ENCODE data around the gene HELZ2. TPM values are rescaled to one million over a fixed set of nuclear protein-coding genes. Genes with fewer than 3 reads are reported as not detected.
"Not testable (repeated sequence)": the region's sequence is repeated elsewhere in the genome, so short reads cannot be mapped to it uniquely, and the experiment has no call there.

The HELZ2 gene, protein sequence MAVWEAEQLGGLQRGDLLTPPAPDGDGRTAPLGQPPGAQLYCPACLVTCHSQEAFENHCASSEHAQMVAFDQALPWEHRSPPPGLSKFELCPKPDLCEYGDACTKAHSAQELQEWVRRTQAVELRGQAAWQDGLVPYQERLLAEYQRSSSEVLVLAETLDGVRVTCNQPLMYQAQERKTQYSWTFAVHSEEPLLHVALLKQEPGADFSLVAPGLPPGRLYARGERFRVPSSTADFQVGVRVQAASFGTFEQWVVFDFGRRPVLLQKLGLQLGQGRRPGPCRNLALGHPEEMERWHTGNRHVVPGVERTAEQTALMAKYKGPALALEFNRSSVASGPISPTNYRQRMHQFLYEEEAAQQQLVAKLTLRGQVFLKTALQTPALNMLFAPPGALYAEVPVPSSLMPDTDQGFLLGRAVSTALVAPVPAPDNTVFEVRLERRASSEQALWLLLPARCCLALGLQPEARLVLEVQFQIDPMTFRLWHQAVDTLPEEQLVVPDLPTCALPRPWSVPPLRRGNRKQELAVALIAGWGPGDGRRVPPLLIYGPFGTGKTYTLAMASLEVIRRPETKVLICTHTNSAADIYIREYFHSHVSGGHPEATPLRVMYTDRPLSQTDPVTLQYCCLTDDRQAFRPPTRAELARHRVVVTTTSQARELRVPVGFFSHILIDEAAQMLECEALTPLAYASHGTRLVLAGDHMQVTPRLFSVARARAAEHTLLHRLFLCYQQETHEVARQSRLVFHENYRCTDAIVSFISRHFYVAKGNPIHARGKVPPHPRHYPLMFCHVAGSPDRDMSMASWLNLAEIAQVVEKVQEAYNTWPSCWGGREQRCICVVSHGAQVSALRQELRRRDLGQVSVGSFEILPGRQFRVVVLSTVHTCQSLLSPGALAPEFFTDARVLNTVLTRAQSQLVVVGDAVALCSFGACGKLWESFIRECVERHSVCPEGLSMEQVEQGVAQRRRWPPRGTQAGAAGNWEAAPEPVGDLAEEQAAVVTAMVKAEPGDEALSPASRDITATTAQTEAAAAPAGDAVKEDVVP (N-terminal part only)
- 27.4 and 33.0 TPM in 2 replicates for total RNA-seq (2012; rRNA removed)

DNA sequence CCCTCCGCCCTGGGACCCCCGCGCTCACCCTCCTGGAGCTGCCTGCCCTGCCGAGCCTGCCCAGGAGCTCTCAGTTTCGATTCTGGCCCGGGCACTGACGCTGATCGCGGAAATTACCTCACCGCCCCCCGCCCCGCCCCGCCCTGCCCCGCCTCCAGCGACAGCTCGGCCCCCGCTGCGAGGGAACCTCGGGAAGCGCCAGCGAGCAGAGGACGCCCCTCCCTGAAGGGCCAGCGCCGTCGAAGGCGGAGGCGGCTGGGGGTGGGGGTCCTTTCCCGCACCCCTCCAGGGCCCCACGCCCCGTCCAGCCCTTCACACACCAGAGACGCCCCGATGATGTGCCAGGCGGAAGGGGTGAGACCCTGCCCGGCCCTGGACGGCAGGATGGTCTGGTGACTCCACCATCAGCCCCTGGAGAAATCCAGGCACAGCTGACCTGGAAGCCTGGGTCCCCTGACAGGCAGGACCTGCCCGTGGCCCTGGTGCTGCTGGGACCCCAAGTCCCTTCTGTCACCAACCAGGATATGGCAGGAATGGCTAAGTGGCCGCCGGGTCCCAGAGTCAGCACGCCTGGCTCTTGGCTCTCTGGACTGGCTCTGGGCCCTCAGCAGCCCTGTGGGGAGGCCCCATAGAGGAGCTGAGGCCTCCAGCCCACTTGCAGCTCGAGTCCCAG is at the start of gene HELZ2:
Gene HELZ2, minus strand, starts transcription at position 84 of the 673 bp plus-strand sequence. CDS start 1,854 bp downstream, outside the sequence.
- Histone ChIP-seq H3K9ac (ENCODE audit: low read depth, low read length) (peak within 1 kb of the TSS; percentile 77), H3K4me1 (ENCODE audit: control insufficient read depth, insufficient read depth, low read length) (peaks cover 28% of the 10 kb centered on the region), H3K4me2 (ENCODE audit: low read length) (peak within 1 kb of the TSS; percentile 87), H3K27me3 (ENCODE audit: control insufficient read depth, insufficient read depth, low read length) (peaks cover 7% of the 10 kb centered on the region), H3K4me3 (ENCODE audit: low read length) (peak within 1 kb of the TSS; percentile 78), H3K9me3 (replicated peaks; ENCODE audit: low read length) (no peaks in the 10 kb centered on the region), H3K36me3 (ENCODE audit: insufficient read depth, low read length) (no peaks in the 10 kb centered on the region)

DNA sequence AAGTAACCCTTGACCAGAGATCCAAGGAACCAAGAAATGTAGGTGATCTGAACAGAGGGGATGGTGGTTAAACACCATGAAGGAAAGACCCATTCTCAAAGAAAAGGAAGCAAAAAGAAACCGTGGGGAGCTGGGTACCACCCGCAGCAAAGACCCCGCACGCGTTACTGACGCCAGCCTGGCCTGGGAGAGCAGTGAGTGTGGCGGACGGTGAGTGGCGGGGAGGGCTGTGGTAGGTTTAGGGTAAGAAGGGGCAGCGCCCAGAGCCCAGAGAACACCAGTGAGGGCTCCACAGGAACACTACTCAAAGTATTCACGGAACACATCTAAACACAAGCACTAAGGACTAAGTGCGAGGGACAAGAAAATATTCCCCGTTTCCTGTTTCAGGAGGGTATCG is 48.7 kb upstream of the HELZ2 start:
- no peaks in the 10 kb centered on the region for H3K27me3 ChIP-seq (ENCODE audit: control insufficient read depth, insufficient read depth, low read length)
- peaks cover 6% of the 10 kb centered on the region for H3K4me1 ChIP-seq (ENCODE audit: control insufficient read depth, insufficient read depth, low read length)
- H3K9ac ChIP-seq (ENCODE audit: low read depth, low read length): no peak overlapping the region
- H3K9me3 ChIP-seq (replicated peaks; ENCODE audit: low read length): no peaks in the 10 kb centered on the region
- no peak overlapping the region for H3K4me3 ChIP-seq (ENCODE audit: low read length)
- peaks cover 14% of the 10 kb centered on the region for H3K36me3 ChIP-seq (ENCODE audit: insufficient read depth, low read length)
- H3K4me2 ChIP-seq (ENCODE audit: low read length): no peak overlapping the region

DNA sequence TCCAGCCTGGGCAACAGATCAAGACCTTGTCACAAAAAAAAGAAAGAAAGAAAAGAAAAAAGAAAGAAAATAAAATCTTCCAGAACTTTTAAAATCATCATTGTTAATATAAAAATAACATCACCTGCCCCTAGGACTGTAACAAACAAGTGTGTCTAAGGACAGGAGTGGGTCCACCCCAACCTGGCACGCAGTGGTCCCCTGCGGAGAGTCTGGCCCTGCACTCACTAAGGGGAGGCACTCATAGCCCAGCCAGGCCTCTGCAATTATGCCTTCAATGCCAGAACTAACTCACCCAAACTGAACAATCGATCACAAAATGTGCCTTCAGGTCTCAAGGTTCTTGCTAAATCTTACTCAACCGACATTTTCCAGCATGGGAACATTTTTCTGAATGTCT is 48.1 kb upstream of the HELZ2 start:
- Histone ChIP-seq H3K4me2 (ENCODE audit: low read length) (no peak overlapping the region), H3K4me1 (ENCODE audit: control insufficient read depth, insufficient read depth, low read length) (peaks cover 6% of the 10 kb centered on the region), H3K9me3 (replicated peaks; ENCODE audit: low read length) (no peaks in the 10 kb centered on the region), H3K36me3 (ENCODE audit: insufficient read depth, low read length) (peaks cover 14% of the 10 kb centered on the region), H3K9ac (ENCODE audit: low read depth, low read length) (no peak overlapping the region), H3K4me3 (ENCODE audit: low read length) (no peak overlapping the region), H3K27me3 (ENCODE audit: control insufficient read depth, insufficient read depth, low read length) (no peaks in the 10 kb centered on the region)

DNA sequence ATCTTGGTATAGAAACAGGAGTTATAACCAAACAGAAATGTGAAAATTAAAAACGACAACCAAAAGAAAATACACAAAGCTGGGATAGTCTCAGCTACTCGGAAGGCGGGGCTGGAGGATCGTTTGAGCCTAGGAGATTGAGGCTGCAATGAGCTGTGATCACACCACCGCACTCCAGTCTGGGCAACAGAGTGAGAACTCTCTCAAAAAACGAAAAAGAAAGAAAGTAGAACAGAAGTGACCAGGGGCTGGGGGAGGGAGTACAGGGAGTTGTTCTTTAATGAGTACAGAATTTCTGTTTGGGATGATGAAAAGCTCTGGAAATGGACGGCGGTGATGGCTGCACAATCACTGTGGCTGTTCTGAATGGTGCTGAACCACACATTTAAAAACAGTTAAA is 47.0 kb upstream of the HELZ2 start:
- Histone ChIP-seq H3K9me3 (replicated peaks; ENCODE audit: low read length) (no peaks in the 10 kb centered on the region), H3K4me3 (ENCODE audit: low read length) (no peak overlapping the region), H3K36me3 (ENCODE audit: insufficient read depth, low read length) (peaks cover 21% of the 10 kb centered on the region), H3K4me2 (ENCODE audit: low read length) (no peak overlapping the region), H3K27me3 (ENCODE audit: control insufficient read depth, insufficient read depth, low read length) (no peaks in the 10 kb centered on the region), H3K4me1 (ENCODE audit: control insufficient read depth, insufficient read depth, low read length) (peaks cover 6% of the 10 kb centered on the region), H3K9ac (ENCODE audit: low read depth, low read length) (no peak overlapping the region)

DNA sequence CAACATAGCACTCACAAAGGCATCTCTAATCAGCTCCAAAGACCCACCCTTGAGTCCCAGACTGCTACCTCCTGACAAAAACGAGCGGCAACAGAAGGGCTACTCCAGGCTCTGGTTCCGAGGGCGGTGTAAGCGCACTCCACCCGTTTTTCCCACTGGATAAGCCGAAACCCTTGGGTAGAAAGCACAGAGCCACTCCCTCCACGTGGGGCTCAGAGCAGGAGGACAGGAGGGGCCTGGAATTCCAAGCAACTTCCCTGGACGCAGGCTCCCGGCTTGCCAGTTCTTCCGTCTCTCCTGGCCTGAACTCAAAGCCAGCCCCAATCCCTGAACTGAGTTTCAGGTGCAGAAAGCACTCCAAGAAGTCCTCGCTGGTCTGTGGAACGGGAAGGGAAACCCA is 45.5 kb upstream of the HELZ2 start:
- no peaks in the 10 kb centered on the region for H3K9me3 ChIP-seq (replicated peaks; ENCODE audit: low read length)
- H3K27me3 ChIP-seq (ENCODE audit: control insufficient read depth, insufficient read depth, low read length): no peaks in the 10 kb centered on the region
- H3K4me1 ChIP-seq (ENCODE audit: control insufficient read depth, insufficient read depth, low read length): no peaks in the 10 kb centered on the region
- H3K36me3 ChIP-seq (ENCODE audit: insufficient read depth, low read length): peaks cover 28% of the 10 kb centered on the region
- H3K4me3 ChIP-seq (ENCODE audit: low read length): no peak overlapping the region
- no peak overlapping the region for H3K9ac ChIP-seq (ENCODE audit: low read depth, low read length)
- H3K4me2 ChIP-seq (ENCODE audit: low read length): no peak overlapping the region

DNA sequence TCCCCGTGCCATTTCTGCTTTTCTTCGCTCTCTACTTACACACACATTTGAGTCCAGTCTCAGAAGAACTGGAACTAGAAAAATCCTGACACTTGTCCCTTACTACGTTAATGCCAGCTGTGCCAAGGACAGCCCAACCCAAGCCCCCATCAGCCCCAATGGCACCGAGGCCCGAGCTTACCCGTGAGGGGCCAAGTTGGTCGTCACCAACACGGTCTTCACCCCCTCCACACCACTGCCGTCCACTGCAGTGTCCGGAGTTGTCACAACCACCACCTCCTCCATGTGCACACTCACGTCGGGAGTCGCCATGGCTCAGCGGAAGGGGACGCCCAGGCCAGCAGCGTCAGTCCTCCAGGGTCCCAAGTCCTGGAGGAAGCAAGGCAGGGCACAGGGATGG is 45.0 kb upstream of the HELZ2 start:
- Histone ChIP-seq H3K4me1 (ENCODE audit: control insufficient read depth, insufficient read depth, low read length) (no peaks in the 10 kb centered on the region), H3K4me3 (ENCODE audit: low read length) (no peak overlapping the region), H3K4me2 (ENCODE audit: low read length) (no peak overlapping the region), H3K27me3 (ENCODE audit: control insufficient read depth, insufficient read depth, low read length) (no peaks in the 10 kb centered on the region), H3K36me3 (ENCODE audit: insufficient read depth, low read length) (peaks cover 28% of the 10 kb centered on the region), H3K9ac (ENCODE audit: low read depth, low read length) (no peak overlapping the region), H3K9me3 (replicated peaks; ENCODE audit: low read length) (no peaks in the 10 kb centered on the region)

DNA sequence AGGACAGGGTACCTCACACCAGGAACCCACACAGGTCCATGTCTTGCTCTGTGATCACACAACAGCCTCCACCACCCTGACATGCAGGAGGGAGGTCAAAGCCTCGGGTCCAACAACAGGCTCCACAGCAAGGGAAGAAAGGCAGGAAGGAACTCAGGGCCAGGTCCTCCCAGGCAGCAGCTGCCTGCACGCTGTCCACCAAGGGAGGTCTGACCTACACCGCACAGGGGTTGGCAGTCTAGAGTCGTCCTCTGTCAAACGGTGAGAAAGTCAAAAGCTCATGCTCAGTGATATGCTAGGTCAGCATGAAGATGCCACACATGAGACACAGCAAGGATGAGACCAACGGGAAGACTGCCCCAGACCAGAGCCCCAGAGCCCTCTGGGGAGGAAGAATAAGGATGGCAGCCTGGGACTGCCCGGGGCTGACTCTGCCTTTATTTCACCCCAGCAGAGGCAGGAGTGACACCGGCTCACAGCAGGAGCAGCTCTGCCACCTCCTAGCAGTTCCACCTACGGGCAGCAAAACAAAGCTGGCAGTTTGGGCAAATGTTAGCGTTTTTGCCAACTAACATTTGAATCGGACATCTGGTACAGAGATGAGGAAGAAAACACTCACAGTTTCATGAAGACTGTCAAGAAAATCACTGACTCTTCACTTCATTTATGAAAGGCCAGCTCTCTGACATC is 44.4 kb upstream of the HELZ2 start:
- H3K9ac ChIP-seq (ENCODE audit: low read depth, low read length): no peak overlapping the region
- no peak overlapping the region for H3K4me3 ChIP-seq (ENCODE audit: low read length)
- H3K4me2 ChIP-seq (ENCODE audit: low read length): no peak overlapping the region
- peaks cover 28% of the 10 kb centered on the region for H3K36me3 ChIP-seq (ENCODE audit: insufficient read depth, low read length)
- no peaks in the 10 kb centered on the region for H3K9me3 ChIP-seq (replicated peaks; ENCODE audit: low read length)
- H3K27me3 ChIP-seq (ENCODE audit: control insufficient read depth, insufficient read depth, low read length): no peaks in the 10 kb centered on the region
- H3K4me1 ChIP-seq (ENCODE audit: control insufficient read depth, insufficient read depth, low read length): no peaks in the 10 kb centered on the region

DNA sequence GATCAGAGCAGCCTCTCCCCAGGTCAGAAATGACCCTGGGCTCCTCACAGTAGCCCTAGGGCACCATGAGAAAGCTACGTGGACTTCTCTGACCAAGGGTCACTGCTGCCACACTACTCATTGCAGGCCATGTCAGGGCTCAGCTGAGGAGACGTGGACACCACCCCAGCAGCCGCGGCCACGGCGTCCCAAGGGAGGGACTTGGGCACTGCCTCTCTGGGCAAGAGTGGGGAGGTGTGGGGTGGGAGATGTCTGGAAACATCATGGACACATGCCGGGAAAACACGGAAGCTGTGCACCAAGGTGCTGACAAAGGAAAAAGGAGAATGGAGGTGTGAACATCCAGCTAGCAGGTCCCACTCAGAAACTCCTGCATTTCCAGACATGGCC is 43.8 kb upstream of the HELZ2 start:
- H3K27me3 ChIP-seq (ENCODE audit: control insufficient read depth, insufficient read depth, low read length): no peaks in the 10 kb centered on the region
- no peak overlapping the region for H3K4me2 ChIP-seq (ENCODE audit: low read length)
- H3K4me3 ChIP-seq (ENCODE audit: low read length): no peak overlapping the region
- no peaks in the 10 kb centered on the region for H3K4me1 ChIP-seq (ENCODE audit: control insufficient read depth, insufficient read depth, low read length)
- H3K9me3 ChIP-seq (replicated peaks; ENCODE audit: low read length): no peaks in the 10 kb centered on the region
- peaks cover 28% of the 10 kb centered on the region for H3K36me3 ChIP-seq (ENCODE audit: insufficient read depth, low read length)
- no peak overlapping the region for H3K9ac ChIP-seq (ENCODE audit: low read depth, low read length)

DNA sequence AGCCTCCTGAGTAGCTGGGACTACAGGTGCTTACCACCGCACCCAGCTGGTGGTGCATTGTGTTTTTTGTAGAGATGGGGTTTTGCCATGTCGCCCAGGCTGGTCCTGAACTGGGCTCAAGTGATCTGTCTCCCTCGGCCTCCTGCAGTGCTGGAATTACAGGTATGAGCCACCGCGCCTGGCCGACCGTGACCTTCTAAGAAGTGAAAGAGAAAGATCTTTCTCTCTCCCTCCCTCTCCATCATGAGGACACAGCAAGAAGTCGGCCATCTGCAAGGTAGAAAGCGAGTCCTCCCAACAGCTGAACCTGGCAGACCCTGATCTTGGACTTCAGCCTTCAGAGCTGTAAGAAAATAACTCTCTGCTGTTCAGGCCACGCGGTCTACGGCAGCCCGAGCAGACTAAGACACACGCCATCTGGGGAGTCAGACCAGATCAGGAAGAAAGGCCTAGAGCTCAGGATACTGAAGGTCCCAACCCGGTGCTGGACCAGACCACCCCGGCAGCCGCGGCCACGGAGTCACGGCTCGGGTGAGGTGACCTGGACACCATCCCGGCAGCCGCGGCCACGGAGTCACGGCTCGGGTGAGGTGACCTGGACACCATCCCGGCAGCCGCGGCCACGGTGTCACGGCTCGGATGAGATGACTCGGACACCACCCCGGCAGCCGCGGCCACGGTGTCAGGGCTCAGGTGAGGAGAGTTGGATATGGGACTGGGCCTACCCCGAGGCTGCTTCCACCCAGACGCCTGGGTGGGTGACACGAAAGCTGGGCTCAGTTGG is 43.2 kb upstream of the HELZ2 start:
- Histone ChIP-seq H3K36me3 (ENCODE audit: insufficient read depth, low read length) (peaks cover 31% of the 10 kb centered on the region), H3K4me1 (ENCODE audit: control insufficient read depth, insufficient read depth, low read length) (no peaks in the 10 kb centered on the region), H3K4me2 (ENCODE audit: low read length) (no peak overlapping the region), H3K9ac (ENCODE audit: low read depth, low read length) (no peak overlapping the region), H3K9me3 (replicated peaks; ENCODE audit: low read length) (no peaks in the 10 kb centered on the region), H3K4me3 (ENCODE audit: low read length) (no peak overlapping the region), H3K27me3 (ENCODE audit: control insufficient read depth, insufficient read depth, low read length) (no peaks in the 10 kb centered on the region)

DNA sequence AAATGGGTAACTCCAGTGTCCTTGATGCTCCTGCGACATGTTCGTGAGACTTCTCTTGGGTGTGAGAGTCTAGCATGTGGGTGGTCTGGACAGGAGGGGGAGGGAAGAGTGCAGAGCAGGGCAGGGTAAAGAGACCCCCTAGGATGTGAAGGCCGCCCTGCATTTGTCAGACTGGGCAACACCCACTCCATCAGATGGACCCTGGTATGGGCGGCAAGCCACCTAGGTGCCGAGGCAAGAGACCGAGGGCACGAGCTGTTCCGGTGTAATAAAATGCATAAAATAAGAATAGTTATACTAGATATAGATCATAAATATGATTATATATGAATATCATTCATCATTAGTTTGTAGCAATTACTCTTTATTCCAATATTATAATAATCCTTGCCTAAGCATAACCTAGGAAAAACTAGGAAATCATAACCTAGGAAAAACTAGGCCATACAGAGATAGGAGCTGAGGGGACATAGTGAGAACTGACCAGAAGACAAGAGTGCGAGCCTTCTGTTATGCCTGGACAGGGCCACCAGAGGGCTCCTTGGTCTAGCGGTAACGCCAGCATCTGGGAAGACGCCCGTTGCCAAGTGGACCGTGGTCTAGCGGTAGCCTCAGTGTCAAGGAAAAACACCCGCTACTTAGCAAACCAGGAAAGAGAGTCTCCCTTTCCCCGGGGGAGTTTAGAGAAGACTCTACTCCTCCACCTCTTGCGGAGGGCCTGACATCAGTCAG is 40.0 kb upstream of the HELZ2 start:
- not testable (repeated sequence) for H3K4me1 ChIP-seq (ENCODE audit: control insufficient read depth, insufficient read depth, low read length); H3K4me2 ChIP-seq (ENCODE audit: low read length); H3K4me3 ChIP-seq (ENCODE audit: low read length); H3K9ac ChIP-seq (ENCODE audit: low read depth, low read length); H3K9me3 ChIP-seq (replicated peaks; ENCODE audit: low read length); H3K27me3 ChIP-seq (ENCODE audit: control insufficient read depth, insufficient read depth, low read length)
- peaks cover 23% of the 10 kb centered on the region for H3K36me3 ChIP-seq (ENCODE audit: insufficient read depth, low read length)

All from skeletal muscle satellite cell (primary cell).